ENCODE data around the gene LSS.
"Not testable (repeated sequence)": the region's sequence is repeated elsewhere in the genome, so short reads cannot be mapped to it uniquely, and the experiment has no call there.

LSS gene

GRCh38 chr21:46205166-46205565 is 23.4 kb downstream of the LSS start:
- no peak for DNase-seq

GRCh38 chr21:46203203-46203600 is 25.4 kb downstream of the LSS start:
- DNase-seq = no peak

- no peak for DNase-seq
These were observed 25.9 kb downstream of the LSS start for GRCh38 chr21:46202592-46203202.

GRCh38 chr21:46200877-46201803 is 27.4 kb downstream of the LSS start:
- not testable (repeated sequence) for DNase-seq

- DNase-seq = no peak
These were observed 28.9 kb downstream of the LSS start for GRCh38 chr21:46199436-46200373.

GRCh38 chr21:46196733-46197132 is 31.8 kb downstream of the LSS start:
- no peak for DNase-seq

- no peak for DNase-seq
These were observed 32.9 kb downstream of the LSS start for GRCh38 chr21:46195595-46196195.

- DNase-seq = no peak
These were observed 33.9 kb downstream of the LSS start for GRCh38 chr21:46194374-46195334.

- DNase-seq = no peak
These were observed 34.7 kb downstream of the LSS start for GRCh38 chr21:46193829-46194373.

- DNase-seq = no peak
These were observed 36.6 kb downstream of the LSS start for GRCh38 chr21:46191686-46192575.

- no peak for DNase-seq
These were observed 37.3 kb downstream of the LSS start for GRCh38 chr21:46191257-46191685.

- no peak for DNase-seq
These were observed 38.0 kb downstream of the LSS start for GRCh38 chr21:46190491-46191131.

GRCh38 chr21:46189959-46190490 is 38.5 kb downstream of the LSS start:
- no peak for DNase-seq

- no peak for DNase-seq
These were observed 39.2 kb downstream of the LSS start for GRCh38 chr21:46189213-46189958.

- no peak for DNase-seq
These were observed 40.1 kb downstream of the LSS start for GRCh38 chr21:46188226-46189212.

- no peak for DNase-seq
These were observed 40.8 kb downstream of the LSS start for GRCh38 chr21:46187814-46188213.

GRCh38 chr21:46187261-46187660 is 41.3 kb downstream of the LSS start:
- DNase-seq = no peak

All from CD4-positive, alpha-beta T cell treated with Interleukin-10 for 1 hour (primary cell).